D721Med (cell line): ENCODE data around the gene KRTAP10-8.
"Not testable (repeated sequence)": the region's sequence is repeated elsewhere in the genome, so short reads cannot be mapped to it uniquely, and the experiment has no call there.

Source experiments
- DNase-seq: peaks from one replicate; pipeline ENCODE4 v3.0.0; 2011; ENCODE audit warnings: low spot score; ENCODE audit not compliant: insufficient read length
- FAIRE-seq: peaks from 2 replicates; lab custom pipeline; 2011; peaks lifted over from hg19 to GRCh38; lab: Jason Lieb, UNC
- TF ChIP-seq, protein P1 (sequence below): IDR thresholded peaks from 2 replicates; pipeline ENCODE4 v1.5.1; 2012; ENCODE audit warnings: mild to moderate bottlenecking, control low read depth; ENCODE audit not compliant: insufficient read depth; ENCODE audit errors: missing control alignments

KRTAP10-8 gene

DNA sequence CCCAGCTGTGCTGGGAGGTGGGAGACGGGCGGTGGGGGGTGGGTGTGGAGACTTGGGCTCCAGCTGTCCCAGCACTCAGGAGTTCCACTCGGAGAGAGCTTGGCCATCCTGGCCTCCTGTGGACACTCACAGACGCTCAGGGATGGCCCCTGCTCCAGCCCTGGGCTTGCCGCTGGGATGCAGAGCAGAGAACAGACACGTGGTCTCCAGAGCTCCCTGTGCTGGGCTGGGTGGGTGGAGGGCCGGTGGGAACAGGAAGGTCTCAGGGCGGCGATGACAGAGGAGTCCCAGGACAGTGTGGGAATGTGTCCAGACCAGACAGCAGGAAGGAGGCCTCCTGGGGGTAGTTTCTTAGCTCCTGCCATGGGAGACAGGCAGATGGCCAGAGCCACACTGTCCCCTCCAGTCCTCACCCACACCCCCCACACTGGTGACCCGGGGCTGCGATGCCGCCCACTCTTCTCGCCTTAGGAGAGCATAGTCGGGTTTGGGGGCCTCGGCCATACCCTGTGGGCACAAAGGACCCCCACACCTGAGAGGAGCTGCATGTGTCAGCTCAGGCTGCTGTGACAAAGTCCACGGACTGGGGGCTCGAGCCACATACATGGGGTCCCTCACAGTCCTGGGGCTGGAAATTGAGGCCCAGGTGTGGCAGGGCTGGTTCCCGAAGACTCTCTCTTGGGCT is 17.0 kb downstream of the KRTAP10-8 start:
- no peak for DNase-seq
- no peak for FAIRE-seq
- TF ChIP-seq, protein P1, sequence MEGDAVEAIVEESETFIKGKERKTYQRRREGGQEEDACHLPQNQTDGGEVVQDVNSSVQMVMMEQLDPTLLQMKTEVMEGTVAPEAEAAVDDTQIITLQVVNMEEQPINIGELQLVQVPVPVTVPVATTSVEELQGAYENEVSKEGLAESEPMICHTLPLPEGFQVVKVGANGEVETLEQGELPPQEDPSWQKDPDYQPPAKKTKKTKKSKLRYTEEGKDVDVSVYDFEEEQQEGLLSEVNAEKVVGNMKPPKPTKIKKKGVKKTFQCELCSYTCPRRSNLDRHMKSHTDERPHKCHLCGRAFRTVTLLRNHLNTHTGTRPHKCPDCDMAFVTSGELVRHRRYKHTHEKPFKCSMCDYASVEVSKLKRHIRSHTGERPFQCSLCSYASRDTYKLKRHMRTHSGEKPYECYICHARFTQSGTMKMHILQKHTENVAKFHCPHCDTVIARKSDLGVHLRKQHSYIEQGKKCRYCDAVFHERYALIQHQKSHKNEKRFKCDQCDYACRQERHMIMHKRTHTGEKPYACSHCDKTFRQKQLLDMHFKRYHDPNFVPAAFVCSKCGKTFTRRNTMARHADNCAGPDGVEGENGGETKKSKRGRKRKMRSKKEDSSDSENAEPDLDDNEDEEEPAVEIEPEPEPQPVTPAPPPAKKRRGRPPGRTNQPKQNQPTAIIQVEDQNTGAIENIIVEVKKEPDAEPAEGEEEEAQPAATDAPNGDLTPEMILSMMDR, result no peak

- TF ChIP-seq, protein P1, result no peak
- FAIRE-seq, result no peak
- DNase-seq, result no peak
Measured at GRCh38 chr21:44630440-44630839, 18.6 kb downstream of the KRTAP10-8 start.

GRCh38 chr21:44632067-44632466 is 20.2 kb downstream of the KRTAP10-8 start:
- no peak for FAIRE-seq
- TF ChIP-seq, protein P1, result no peak
- no peak for DNase-seq

GRCh38 chr21:44636209-44637017 is 24.5 kb downstream of the KRTAP10-8 start:
- no peak for DNase-seq
- FAIRE-seq, result no peak

GRCh38 chr21:44637018-44637850 is 25.4 kb downstream of the KRTAP10-8 start, which contains the start of gene KRTAP10-10:
Gene KRTAP10-10, plus strand, starts transcription at chr21:44637356. Its CDS starts 62 bp downstream, at chr21:44637418.
- no peak for DNase-seq
- TF ChIP-seq, protein P1, result no peak
- FAIRE-seq, result no peak

More at GRCh38 chr21:44636209-44637017, 24.5 kb downstream of the KRTAP10-8 start:
- TF ChIP-seq, protein P1, result no peak

- not testable (repeated sequence) for FAIRE-seq, DNase-seq
Measured at GRCh38 chr21:44637851-44638348, 26.0 kb downstream of the KRTAP10-8 start.

GRCh38 chr21:44638506-44639330 is 26.8 kb downstream of the KRTAP10-8 start:
- DNase-seq, FAIRE-seq: not testable (repeated sequence)
